ENCODE data around the gene UCK1. TPM values are rescaled to one million over a fixed set of nuclear protein-coding genes. Genes with fewer than 3 reads are reported as not detected.

The UCK1 gene
- total and polyA plus RNA-seq, 2 of the 13 experiments (the other 11 are each of a cell fraction or from before 2014, with no cell fraction given) = 11.0 to 24.1 TPM

GRCh38 chr9:131502781-131503625 lies 28.1 kb downstream of the UCK1 start, which contains the start of gene POMT1 (continued):
- TF ChIP-seq ZNF407 (CRISPR knock-in tag; IDR thresholded peaks at IDR 0.05; ENCODE audit: not compliant biosample characterization) (peak; percentile 95), FOXP4 (CRISPR knock-in tag; IDR thresholded peaks at IDR 0.05) (peak; percentile 43; the same call in 1 of the 2 replicates), MXD4 (CRISPR knock-in tag; IDR thresholded peaks at IDR 0.05) (peak; percentile 82), EP300 (IDR thresholded peaks at IDR 0.05; ENCODE audit: low read depth in 2 of 2, low read length in 2 of 2) (no peak), EP300 (CRISPR knock-in tag; IDR thresholded peaks at IDR 0.05; ENCODE audit: borderline replicate concordance) (peak; percentile 40; the same call in 1 of the 2 replicates), ZNF878 (CRISPR knock-in tag; IDR thresholded peaks at IDR 0.05) (0 out of 2 replicates have a peak, but pooled peaks have one; percentile 37), PRPF4 (IDR thresholded peaks at IDR 0.05; ENCODE audit: low read depth, low read length, poor library complexity, severe bottlenecking) (no peak), RORA (CRISPR knock-in tag; IDR thresholded peaks at IDR 0.05) (no peak), KDM3A (CRISPR knock-in tag; IDR thresholded peaks at IDR 0.05; ENCODE audit: low read depth) (peak; percentile 87; the same call in 1 of the 2 replicates), ZBTB8A (CRISPR knock-in tag; IDR thresholded peaks at IDR 0.05; ENCODE audit: borderline replicate concordance, low read depth) (no peak), HNRNPH1 (optimal IDR thresholded peaks at IDR 0.05; ENCODE audit: low read depth, low read length) (no peak), ZNF543 (CRISPR knock-in tag; IDR thresholded peaks at IDR 0.05) (peak; percentile 62; the same call in 1 of the 2 replicates), ZNF234 (CRISPR knock-in tag; conservative IDR thresholded peaks at IDR 0.05) (no peak; the same call in 1 of the 2 replicates), HIVEP1 (CRISPR knock-in tag; IDR thresholded peaks at IDR 0.05) (peak; percentile 68), NAIF1 (CRISPR knock-in tag; IDR thresholded peaks at IDR 0.05; ENCODE audit: borderline replicate concordance) (no peak)
- TF ChIP-seq, protein P1, sequence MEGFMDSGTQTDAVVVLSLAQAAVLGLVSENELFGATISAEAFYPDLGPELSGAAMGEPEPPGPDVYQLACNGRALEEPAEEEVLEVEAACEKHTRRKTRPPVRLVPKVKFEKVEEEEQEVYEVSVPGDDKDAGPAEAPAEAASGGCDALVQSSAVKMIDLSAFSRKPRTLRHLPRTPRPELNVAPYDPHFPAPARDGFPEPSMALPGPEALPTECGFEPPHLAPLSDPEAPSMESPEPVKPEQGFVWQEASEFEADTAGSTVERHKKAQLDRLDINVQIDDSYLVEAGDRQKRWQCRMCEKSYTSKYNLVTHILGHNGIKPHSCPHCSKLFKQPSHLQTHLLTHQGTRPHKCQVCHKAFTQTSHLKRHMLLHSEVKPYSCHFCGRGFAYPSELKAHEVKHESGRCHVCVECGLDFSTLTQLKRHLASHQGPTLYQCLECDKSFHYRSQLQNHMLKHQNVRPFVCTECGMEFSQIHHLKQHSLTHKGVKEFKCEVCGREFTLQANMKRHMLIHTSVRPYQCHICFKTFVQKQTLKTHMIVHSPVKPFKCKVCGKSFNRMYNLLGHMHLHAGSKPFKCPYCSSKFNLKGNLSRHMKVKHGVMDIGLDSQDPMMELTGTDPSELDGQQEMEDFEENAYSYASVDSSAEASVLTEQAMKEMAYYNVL (CRISPR knock-in tag; IDR thresholded peaks at IDR 0.05; ENCODE audit: borderline replicate concordance) = no peak; the same call in 1 of the 2 replicates

Data from HepG2 (cell line).